IMR-90 (cell line): ENCODE measurements around the gene GRIPAP1. TPM values are rescaled to one million over a fixed set of nuclear protein-coding genes. Genes with fewer than 3 reads are reported as not detected.

Source experiments
- ATAC-seq: fragments of 200-7000 bp; cut with Tn5 transposase; 2 replicates; pipeline ENCODE4 v1.9.1; 2020; ENCODE audit warnings: low read depth, mild to moderate bottlenecking, moderate library complexity
- BruUV-seq: library from RNA; stranded (reverse); fragments of 400-500 nt; replicated peaks from 2 replicates; lab custom pipeline; 2021; lab: Mats Ljungman, UMichigan
- CTCF ChIA-PET: fragments of 300-600 bp; formaldehyde crosslinking; extraction: SDS; loops from one replicate; lab custom pipeline; 2021; ENCODE audit warnings: antibody characterized with exemption; lab: Yijun Ruan, JAX
- POLR2A ChIA-PET: fragments of 300-600 bp; sonication (Branson Sonifier 250); formaldehyde crosslinking; loops from one replicate; lab custom pipeline; 2022; ENCODE audit warnings: antibody characterized with exemption; ENCODE audit not compliant: unreplicated experiment; lab: Charles Lee
- DNase-seq: peaks from one replicate; pipeline ENCODE4 v3.0.0; 2013
- H2AFZ ChIP-seq: replicated peaks from 2 replicates; pipeline ENCODE3; 2013; ENCODE audit warnings: low read length, mild to moderate bottlenecking; ENCODE audit not compliant: poor library complexity
- H2AK5ac ChIP-seq: 2 replicates; pipeline ENCODE4 v1.6.1; 2013; ENCODE audit warnings: low read depth, low read length, inconsistent platforms
- H2AK9ac ChIP-seq: replicated peaks from 2 replicates; pipeline ENCODE3; 2013; ENCODE audit warnings: mild to moderate bottlenecking, low read depth, low read length, moderate library complexity; ENCODE audit not compliant: poor library complexity
- H2BK120ac ChIP-seq: 2 replicates; pipeline ENCODE4 v1.6.1; 2013; ENCODE audit warnings: low read depth, low read length, inconsistent platforms
- H2BK15ac ChIP-seq: 3 replicates; pipeline ENCODE4 v1.6.1; 2013; ENCODE audit warnings: low read depth, low read length, inconsistent platforms
- H2BK20ac ChIP-seq: 2 replicates; pipeline ENCODE4 v1.6.1; 2013; ENCODE audit warnings: low read depth, mild to moderate bottlenecking, inconsistent platforms, low read length, moderate library complexity
- H2BK5ac ChIP-seq: 2 replicates; pipeline ENCODE4 v1.6.1; 2013; ENCODE audit warnings: mild to moderate bottlenecking, low read depth, low read length, inconsistent platforms; ENCODE audit not compliant: poor library complexity, severe bottlenecking
- H3K14ac ChIP-seq: replicated peaks from 2 replicates; pipeline ENCODE4 v1.6.1; 2013; ENCODE audit warnings: low read depth, low read length, inconsistent platforms
- H3K18ac ChIP-seq: 2 replicates; pipeline ENCODE4 v1.6.1; 2013; ENCODE audit warnings: low read depth, low read length, control low read depth
- H3K23ac ChIP-seq: 2 replicates; pipeline ENCODE4 v1.6.1; 2013; ENCODE audit warnings: low read depth, low read length, inconsistent platforms
- H3K27ac ChIP-seq: 2 replicates; pipeline ENCODE4 v1.5.1; 2013; ENCODE audit warnings: mild to moderate bottlenecking, control low read depth, low read length; ENCODE audit not compliant: insufficient read depth
- H3K27me3 ChIP-seq: 2 replicates; pipeline ENCODE4 v1.6.1; 2013; ENCODE audit warnings: low read length; ENCODE audit not compliant: control insufficient read depth, insufficient read depth
- H3K36me3 ChIP-seq: 2 replicates; pipeline ENCODE4 v1.6.1; 2013; ENCODE audit warnings: low read length, mixed read lengths; ENCODE audit not compliant: control insufficient read depth, insufficient read depth
- H3K4ac ChIP-seq: 2 replicates; pipeline ENCODE4 v1.6.1; 2013; ENCODE audit warnings: low read depth, low read length, inconsistent platforms
- H3K4me1 ChIP-seq: 2 replicates; pipeline ENCODE4 v1.6.1; 2013; ENCODE audit warnings: low read length, mixed read lengths; ENCODE audit not compliant: control insufficient read depth, insufficient read depth
- H3K4me2 ChIP-seq: 2 replicates; pipeline ENCODE4 v1.6.1; 2013; ENCODE audit warnings: low read depth, mild to moderate bottlenecking, control low read depth, low read length, moderate library complexity
- H3K4me3 ChIP-seq: 2 replicates; pipeline ENCODE4 v1.5.1; 2013; ENCODE audit warnings: low read depth, mild to moderate bottlenecking, control low read depth, low read length, moderate library complexity; ENCODE audit not compliant: insufficient read depth
- H3K56ac ChIP-seq: 2 replicates; pipeline ENCODE4 v1.6.1; 2013; ENCODE audit warnings: low read length, inconsistent platforms; ENCODE audit not compliant: insufficient read depth; ENCODE audit errors: extremely low read depth
- H3K79me1 ChIP-seq, 2 experiments: 2 replicates each; pipeline ENCODE4 v1.6.1; 2013; ENCODE audit warnings: low read length in 2 of 2, inconsistent platforms in 1 of 2, low read depth in 1 of 2
- H3K9ac ChIP-seq: 2 replicates; pipeline ENCODE4 v1.6.1; 2013; ENCODE audit warnings: low read depth, low read length, control low read depth
- H3K9me1 ChIP-seq: 2 replicates; pipeline ENCODE4 v1.6.1; 2013; ENCODE audit warnings: low read length, inconsistent platforms; ENCODE audit not compliant: insufficient read depth
- H3K9me3 ChIP-seq: 2 replicates; pipeline ENCODE4 v1.6.1; 2013; ENCODE audit warnings: low read length; ENCODE audit not compliant: control insufficient read depth, insufficient read depth
- H4K20me1 ChIP-seq: 2 replicates; pipeline ENCODE4 v1.6.1; 2013; ENCODE audit warnings: low read length, inconsistent platforms; ENCODE audit not compliant: insufficient read depth
- H4K5ac ChIP-seq: 2 replicates; pipeline ENCODE4 v1.6.1; 2013; ENCODE audit warnings: mild to moderate bottlenecking, low read depth, low read length, control low read depth
- H4K8ac ChIP-seq, 2 experiments: 2 replicates each; pipeline ENCODE4 v1.6.1; 2013; ENCODE audit warnings: low read depth in 2 of 2, low read length in 2 of 2, control low read depth in 1 of 2, inconsistent platforms in 1 of 2
- H4K91ac ChIP-seq: 2 replicates; pipeline ENCODE4 v1.6.1; 2013; ENCODE audit warnings: low read depth, low read length, inconsistent platforms; ENCODE audit not compliant: insufficient read depth
- BHLHE40 ChIP-seq: fragments of 150-350 bp; IDR thresholded peaks from 2 replicates; pipeline ENCODE4 v1.6.1; 2016; ENCODE audit warnings: mild to moderate bottlenecking, low read depth, low read length
- CHD1 ChIP-seq: IDR thresholded peaks from 2 replicates; pipeline ENCODE4 v1.6.1; 2012; ENCODE audit warnings: low read depth, low read length, improper control_type of control experiment
- FOS ChIP-seq: fragments of 150-350 bp; IDR thresholded peaks from 2 replicates; pipeline ENCODE4 v1.6.1; 2016; ENCODE audit warnings: low read depth, low read length
- MAFK ChIP-seq: IDR thresholded peaks from 2 replicates; pipeline ENCODE4 v1.6.1; 2012; ENCODE audit warnings: low read depth, low read length, improper control_type of control experiment
- NFE2L2 ChIP-seq: fragments of 150-350 bp; IDR thresholded peaks from 2 replicates; pipeline ENCODE4 v1.6.1; 2016; ENCODE audit warnings: low read depth, mild to moderate bottlenecking, low read length
- RAD21 ChIP-seq: IDR thresholded peaks from 2 replicates; pipeline ENCODE4 v1.6.1; 2012; ENCODE audit warnings: low read length, improper control_type of control experiment
- RFX5 ChIP-seq: IDR thresholded peaks from 2 replicates; pipeline ENCODE4 v1.8.0; 2012; ENCODE audit warnings: low read depth, mild to moderate bottlenecking, low read length, moderate library complexity
- SMC3 ChIP-seq: fragments of 150-350 bp; IDR thresholded peaks from 2 replicates; pipeline ENCODE4 v1.6.1; 2016; ENCODE audit warnings: low read depth, mild to moderate bottlenecking, antibody characterized with exemption, low read length, moderate library complexity
- WGBS, 2 experiments: methylation state at CpG; one replicate each; pipeline versions ENCODE4 v1.1.5 to v1.1.7; 2013; ENCODE audit warnings: missing lambda C conversion rate in 2 of 2; ENCODE audit not compliant: insufficient read length in 1 of 2; ENCODE audit errors: extremely low coverage in 2 of 2; 5-methylcytosine and 5-hydroxymethylcytosine counted together
- dilution Hi-C: fragments of 300-500 bp; cut with HindIII; formaldehyde crosslinking; loops from one replicate; pipeline ENCODE4 v1.14.3; 2018; ENCODE audit warnings: low sequenced_read_pairs; ENCODE audit not compliant: unreplicated experiment
- in situ Hi-C: fragments of 300-500 bp; cut with MboI; formaldehyde crosslinking; loops from 3 replicates; pipeline ENCODE4 v1.14.3; 2019; ENCODE audit warnings: low sequenced_read_pairs, inconsistent platforms, mixed read lengths
- intact Hi-C: fragments of 100-400 bp; cut with micrococcal nuclease; formaldehyde crosslinking; loops from 2 replicates; pipeline ENCODE4 v1.10.0; 2022
- polyA plus RNA-seq, 3 experiments: library from polyadenylated mRNA; depleted of rRNA; stranded (reverse); fragments of >200 nt; gene quantifications; 2 replicates each; pipeline ENCODE4 v1.2.3, GENCODE V29; 2012; ENCODE audit warnings: low replicate concordance in 1 of 3
- total RNA-seq: library from RNA; depleted of rRNA; stranded (reverse); fragments of >200 nt; gene quantifications from 2 replicates; pipeline ENCODE4 v1.2.3, GENCODE V29; 2012
- TF ChIP-seq, protein P1 (sequence below): conservative IDR thresholded peaks from 2 replicates; pipeline ENCODE4 v1.5.1; 2012; ENCODE audit warnings: mild to moderate bottlenecking, low read depth, low read length, improper control_type of control experiment

GRIPAP1 gene
- total and polyA plus RNA-seq, 2 of the 4 experiments (the other 2 are of a cell fraction): 17.9 to 25.0 TPM

DNA sequence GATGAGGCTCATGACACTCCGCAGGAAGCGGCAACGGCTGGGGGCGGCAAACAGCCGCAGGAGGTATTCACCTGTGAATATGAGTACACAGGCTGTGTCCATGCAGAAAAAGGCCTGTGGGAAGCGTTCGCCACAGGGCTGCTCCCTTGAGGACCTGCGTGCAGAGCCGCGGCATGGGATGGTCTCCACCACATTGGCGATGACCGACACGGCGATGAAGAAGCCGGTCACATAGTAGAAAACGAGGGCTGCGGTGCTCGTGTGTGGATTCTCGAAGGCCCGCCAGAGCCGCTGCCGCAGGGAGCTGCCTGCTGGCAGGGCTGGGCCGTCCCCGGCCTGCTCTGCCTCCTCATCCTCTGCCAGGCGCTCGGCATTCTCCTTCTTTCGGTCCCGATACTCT is 32.6 kb downstream of the GRIPAP1 start:
- H4K5ac ChIP-seq: no peak overlapping the region
- H3K4me3 ChIP-seq: no peak overlapping the region
- H2BK20ac ChIP-seq: no peak overlapping the region
- ChIA-PET CTCF (no interaction called here), POLR2A (no interaction called here)
- no TSS peak for BruUV-seq
- no peak overlapping the region for H3K14ac ChIP-seq
- H2AK9ac ChIP-seq: no peak overlapping the region
- DNase-seq: no peak
- H2AFZ ChIP-seq: no peak overlapping the region
- dilution Hi-C loops: no loop called here
- peaks cover under 1% of the 10 kb centered on the region; the same call in 1 of the 2 replicates for H3K36me3 ChIP-seq
- H3K23ac ChIP-seq: no peak overlapping the region
- no peak overlapping the region for H3K9ac ChIP-seq
- no peaks in the 10 kb centered on the region for H3K9me1 ChIP-seq
- no peak for ATAC-seq
- H3K4ac ChIP-seq: no peak overlapping the region
- TF ChIP-seq SMC3 (no peak), FOS (no peak), BHLHE40 (no peak), RAD21 (no peak), CHD1 (no peak), RFX5 (no peak), MAFK (no peak), NFE2L2 (no peak)
- TF ChIP-seq, protein P1, sequence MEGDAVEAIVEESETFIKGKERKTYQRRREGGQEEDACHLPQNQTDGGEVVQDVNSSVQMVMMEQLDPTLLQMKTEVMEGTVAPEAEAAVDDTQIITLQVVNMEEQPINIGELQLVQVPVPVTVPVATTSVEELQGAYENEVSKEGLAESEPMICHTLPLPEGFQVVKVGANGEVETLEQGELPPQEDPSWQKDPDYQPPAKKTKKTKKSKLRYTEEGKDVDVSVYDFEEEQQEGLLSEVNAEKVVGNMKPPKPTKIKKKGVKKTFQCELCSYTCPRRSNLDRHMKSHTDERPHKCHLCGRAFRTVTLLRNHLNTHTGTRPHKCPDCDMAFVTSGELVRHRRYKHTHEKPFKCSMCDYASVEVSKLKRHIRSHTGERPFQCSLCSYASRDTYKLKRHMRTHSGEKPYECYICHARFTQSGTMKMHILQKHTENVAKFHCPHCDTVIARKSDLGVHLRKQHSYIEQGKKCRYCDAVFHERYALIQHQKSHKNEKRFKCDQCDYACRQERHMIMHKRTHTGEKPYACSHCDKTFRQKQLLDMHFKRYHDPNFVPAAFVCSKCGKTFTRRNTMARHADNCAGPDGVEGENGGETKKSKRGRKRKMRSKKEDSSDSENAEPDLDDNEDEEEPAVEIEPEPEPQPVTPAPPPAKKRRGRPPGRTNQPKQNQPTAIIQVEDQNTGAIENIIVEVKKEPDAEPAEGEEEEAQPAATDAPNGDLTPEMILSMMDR: no peak
- H2BK5ac ChIP-seq: no peak overlapping the region
- no peak overlapping the region for H2BK15ac ChIP-seq
- no peak overlapping the region for H4K91ac ChIP-seq
- 0 out of 2 replicates have a peak, but pooled peaks cover 2% of the 10 kb centered on the region for H3K9me3 ChIP-seq
- no peak overlapping the region for H2AK5ac ChIP-seq
- in situ Hi-C loops: loop anchor here (25.0 kb wide), 1 partner anchor 93 kb away; the partner anchor contains the start of genes CCDC120 and PRAF2
- no peak overlapping the region for H3K4me2 ChIP-seq
- H3K27ac ChIP-seq: no peak overlapping the region
- no peak overlapping the region for H4K8ac ChIP-seq
- peaks cover 4% of the 10 kb centered on the region; the same call in 1 of the 2 replicates for H3K4me1 ChIP-seq
- H3K27me3 ChIP-seq: no peaks in the 10 kb centered on the region
- H3K79me1 ChIP-seq: no peaks in the 10 kb centered on the region
- H4K20me1 ChIP-seq: no peaks in the 10 kb centered on the region
- H3K18ac ChIP-seq: no peak overlapping the region
- WGBS, 2 experiments: 91% methylated on average over 22 of the region's 28 CpGs; no CpG with 5 or more reads in 1 of the 2 experiments
- no peak overlapping the region for H3K56ac ChIP-seq
- intact Hi-C loops: no loop called here
- no peak overlapping the region for H2BK120ac ChIP-seq
